ENCODE results near the gene ATG16L1. TPM values are rescaled to one million over a fixed set of nuclear protein-coding genes. Genes with fewer than 3 reads are reported as not detected.

ATG16L1 gene
- polyA plus RNA-seq, 1 donor from 2014 or later = 67.6 TPM

GRCh38 chr2:233338812-233339368 lies 87.4 kb downstream of the ATG16L1 start:
- Histone ChIP-seq H3K27me3 (ENCODE audit: insufficient read depth, low read depth, low read length) (no peaks in the 10 kb centered on the region), H3F3A (ENCODE audit: insufficient read depth, low read length, poor library complexity, severe bottlenecking) (no peaks in the 10 kb centered on the region), H3K9me2 (ENCODE audit: insufficient read depth, low read length) (no peaks in the 10 kb centered on the region), H3K9me3 (ENCODE audit: low read length) (no peaks in the 10 kb centered on the region), H3K79me2 (replicated peaks; ENCODE audit: insufficient read depth, low read length) (no peaks in the 10 kb centered on the region), H3K4me3 (ENCODE audit: low read length) (no peak overlapping the region), H3K4me2 (ENCODE audit: low read length) (no peak overlapping the region), H3K9ac (ENCODE audit: low read length) (no peak overlapping the region), H2AFZ (ENCODE audit: low read depth, low read length) (no peak overlapping the region), H4K20me1 (ENCODE audit: insufficient read depth) (no peaks in the 10 kb centered on the region), H3K36me3 (ENCODE audit: insufficient read depth, low read length) (no peaks in the 10 kb centered on the region), H3K27ac (ENCODE audit: low read length) (no peak overlapping the region)
- TF ChIP-seq, protein P1, sequence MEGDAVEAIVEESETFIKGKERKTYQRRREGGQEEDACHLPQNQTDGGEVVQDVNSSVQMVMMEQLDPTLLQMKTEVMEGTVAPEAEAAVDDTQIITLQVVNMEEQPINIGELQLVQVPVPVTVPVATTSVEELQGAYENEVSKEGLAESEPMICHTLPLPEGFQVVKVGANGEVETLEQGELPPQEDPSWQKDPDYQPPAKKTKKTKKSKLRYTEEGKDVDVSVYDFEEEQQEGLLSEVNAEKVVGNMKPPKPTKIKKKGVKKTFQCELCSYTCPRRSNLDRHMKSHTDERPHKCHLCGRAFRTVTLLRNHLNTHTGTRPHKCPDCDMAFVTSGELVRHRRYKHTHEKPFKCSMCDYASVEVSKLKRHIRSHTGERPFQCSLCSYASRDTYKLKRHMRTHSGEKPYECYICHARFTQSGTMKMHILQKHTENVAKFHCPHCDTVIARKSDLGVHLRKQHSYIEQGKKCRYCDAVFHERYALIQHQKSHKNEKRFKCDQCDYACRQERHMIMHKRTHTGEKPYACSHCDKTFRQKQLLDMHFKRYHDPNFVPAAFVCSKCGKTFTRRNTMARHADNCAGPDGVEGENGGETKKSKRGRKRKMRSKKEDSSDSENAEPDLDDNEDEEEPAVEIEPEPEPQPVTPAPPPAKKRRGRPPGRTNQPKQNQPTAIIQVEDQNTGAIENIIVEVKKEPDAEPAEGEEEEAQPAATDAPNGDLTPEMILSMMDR (IDR thresholded peaks at IDR 0.05; ENCODE audit: poor library complexity, severe bottlenecking) = no peak
- no peak for TF ChIP-seq RAD21 (conservative IDR thresholded peaks at IDR 0.05)
- no peak for TF ChIP-seq EP300 (conservative IDR thresholded peaks at IDR 0.05; ENCODE audit: poor library complexity, severe bottlenecking)
- no peak for TF ChIP-seq SMC3 (conservative IDR thresholded peaks at IDR 0.05; ENCODE audit: poor library complexity)
- TF ChIP-seq EZH2 (IDR thresholded peaks at IDR 0.05; ENCODE audit: borderline replicate concordance, insufficient read depth, low read length, poor library complexity, severe bottlenecking) = no peak
- TF ChIP-seq POLR2AphosphoS5 (IDR thresholded peaks at IDR 0.05) = no peak
- TF ChIP-seq REST (IDR thresholded peaks at IDR 0.05; ENCODE audit: borderline replicate concordance) = no peak
- no peak for TF ChIP-seq TAF1 (IDR thresholded peaks at IDR 0.05; ENCODE audit: low read depth)
- TF ChIP-seq MXI1 (conservative IDR thresholded peaks at IDR 0.05; ENCODE audit: poor library complexity, severe bottlenecking) = no peak

- Histone ChIP-seq H4K20me1 (ENCODE audit: insufficient read depth) (no peaks in the 10 kb centered on the region), H3K36me3 (ENCODE audit: insufficient read depth, low read length) (no peaks in the 10 kb centered on the region), H3K27me3 (ENCODE audit: insufficient read depth, low read depth, low read length) (no peaks in the 10 kb centered on the region), H3K27ac (ENCODE audit: low read length) (no peak overlapping the region), H3K9me2 (ENCODE audit: insufficient read depth, low read length) (no peaks in the 10 kb centered on the region), H3K4me2 (ENCODE audit: low read length) (no peak overlapping the region), H3K9ac (ENCODE audit: low read length) (no peak overlapping the region), H3K9me3 (ENCODE audit: low read length) (no peaks in the 10 kb centered on the region), H3K4me3 (ENCODE audit: low read length) (no peak overlapping the region), H3K79me2 (replicated peaks; ENCODE audit: insufficient read depth, low read length) (no peaks in the 10 kb centered on the region), H2AFZ (ENCODE audit: low read depth, low read length) (no peak overlapping the region), H3F3A (ENCODE audit: insufficient read depth, low read length, poor library complexity, severe bottlenecking) (no peaks in the 10 kb centered on the region)
- TF ChIP-seq MXI1 (conservative IDR thresholded peaks at IDR 0.05; ENCODE audit: poor library complexity, severe bottlenecking) (no peak), EZH2 (IDR thresholded peaks at IDR 0.05; ENCODE audit: borderline replicate concordance, insufficient read depth, low read length, poor library complexity, severe bottlenecking) (no peak), EP300 (conservative IDR thresholded peaks at IDR 0.05; ENCODE audit: poor library complexity, severe bottlenecking) (no peak), REST (IDR thresholded peaks at IDR 0.05; ENCODE audit: borderline replicate concordance) (no peak), TAF1 (IDR thresholded peaks at IDR 0.05; ENCODE audit: low read depth) (no peak), RAD21 (conservative IDR thresholded peaks at IDR 0.05) (no peak), SMC3 (conservative IDR thresholded peaks at IDR 0.05; ENCODE audit: poor library complexity) (no peak), POLR2AphosphoS5 (IDR thresholded peaks at IDR 0.05) (no peak)
- TF ChIP-seq, protein P1 (IDR thresholded peaks at IDR 0.05; ENCODE audit: poor library complexity, severe bottlenecking) = no peak
Observed at GRCh38 chr2:233339427-233339826, 88.0 kb downstream of the ATG16L1 start.
